AG04449 (cell line): ENCODE data around the gene SLC35A4.
"Not testable (repeated sequence)": the region's sequence is repeated elsewhere in the genome, so short reads cannot be mapped to it uniquely, and the experiment has no call there.

Experiments
- CTCF ChIA-PET: fragments of 350-600 bp; formaldehyde crosslinking; extraction: SDS; loops from one replicate; lab custom pipeline; 2021; ENCODE audit warnings: antibody characterized with exemption; lab: Yijun Ruan, JAX
- POLR2A ChIA-PET: fragments of 400-600, 350-600 bp; formaldehyde crosslinking; extraction: SDS; loops from one replicate; lab custom pipeline; 2020; ENCODE audit warnings: antibody characterized with exemption, inconsistent platforms; lab: Yijun Ruan, JAX
- DNase-seq: peaks from one replicate; pipeline ENCODE4 v3.0.0-alpha.2; 2010; ENCODE audit warnings: low read depth, low spot score
- H3K4me3 ChIP-seq: 2 replicates; pipeline ENCODE4 v1.5.1; 2011; ENCODE audit warnings: low read depth, mild to moderate bottlenecking, control low read depth, low read length
- CTCF ChIP-seq: IDR thresholded peaks from one replicate; pipeline ENCODE4 v1.5.1; 2011; ENCODE audit warnings: mild to moderate bottlenecking, moderate library complexity, low read length, control low read depth, inconsistent platforms; ENCODE audit not compliant: insufficient read depth; ENCODE audit errors: missing control alignments

SLC35A4 gene

GRCh38 chr5:140587495-140587894 is 22.9 kb downstream of the SLC35A4 start:
- no peak overlapping the region for H3K4me3 ChIP-seq
- no peak for DNase-seq
- POLR2A ChIA-PET = no interaction called here
- no peak for TF ChIP-seq CTCF
- CTCF ChIA-PET = interaction anchor here (0.8 kb wide), 1 partner anchor 215 kb away, joined by 3 read pairs; no protein-coding TSS in a partner anchor

GRCh38 chr5:140588311-140589070 is 23.9 kb downstream of the SLC35A4 start:
- POLR2A ChIA-PET = no interaction called here
- TF ChIP-seq CTCF = no peak
- H3K4me3 ChIP-seq = no peak overlapping the region
- CTCF ChIA-PET = interaction anchor here (0.8 to 1.2 kb wide), 2 partner anchors 22 to 50 kb away, joined by 3 read pairs; no protein-coding TSS in a partner anchor
- DNase-seq = no peak

GRCh38 chr5:140590861-140591260 is 26.2 kb downstream of the SLC35A4 start:
- DNase-seq = no peak
- TF ChIP-seq CTCF = no peak
- CTCF ChIA-PET = interaction anchor here (1.9 kb wide), 1 partner anchor 44 kb away, joined by 6 read pairs; no protein-coding TSS in a partner anchor
- POLR2A ChIA-PET = no interaction called here
- no peak overlapping the region for H3K4me3 ChIP-seq

- no peak overlapping the region for H3K4me3 ChIP-seq
- peak; percentile 21 for DNase-seq
- ChIA-PET POLR2A (no interaction called here), CTCF (interaction anchor here (1.0 to 1.9 kb wide), 2 partner anchors 15 to 43 kb away, joined by 3 to 6 read pairs; no protein-coding TSS in a partner anchor)
- no peak for TF ChIP-seq CTCF
These were observed 27.2 kb downstream of the SLC35A4 start for GRCh38 chr5:140591747-140592372.

GRCh38 chr5:140593070-140593469 is 28.4 kb downstream of the SLC35A4 start:
- POLR2A ChIA-PET, H3K4me3 ChIP-seq, DNase-seq, CTCF ChIA-PET: not testable (repeated sequence)

GRCh38 chr5:140594169-140594568 is 29.5 kb downstream of the SLC35A4 start:
- no peak for TF ChIP-seq CTCF
- H3K4me3 ChIP-seq = no peak overlapping the region
- ChIA-PET POLR2A (no interaction called here), CTCF (interaction anchor here (1.7 kb wide), 1 partner anchor 41 kb away, joined by 6 read pairs; no protein-coding TSS in a partner anchor)
- DNase-seq = no peak
